ENCODE measurements around the gene IL36B.
"Not testable (repeated sequence)": the region's sequence is repeated elsewhere in the genome, so short reads cannot be mapped to it uniquely, and the experiment has no call there.

The IL36B gene

DNA sequence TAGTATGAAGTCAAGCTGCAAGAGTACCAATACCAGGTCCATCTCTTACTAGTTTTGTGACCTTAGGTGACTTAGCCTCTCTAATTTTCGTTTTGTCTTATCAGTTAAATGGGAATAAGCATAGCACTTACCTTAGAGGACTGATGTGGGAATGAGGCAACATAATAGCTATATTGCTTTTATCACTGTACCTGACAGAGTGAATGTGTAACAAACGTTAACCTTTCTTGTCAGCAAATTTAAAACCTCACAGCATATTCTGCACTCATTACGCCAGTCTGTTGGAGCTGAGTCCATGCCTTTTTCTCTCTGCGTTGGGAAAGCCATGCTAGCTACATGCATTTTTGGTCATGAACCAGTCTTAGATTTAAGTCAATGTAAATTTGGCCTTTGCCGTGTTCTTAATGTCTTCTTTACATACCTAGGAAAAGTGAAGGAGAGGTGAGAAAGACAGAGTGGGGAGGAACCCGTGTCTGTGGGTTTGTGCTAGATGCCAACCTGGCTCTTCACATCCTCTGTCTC lies at the start of gene IL36B:
IL36B (minus strand) TSS at position 472 of the 522 bp plus-strand sequence.
- DNase-seq (ENCODE audit: low spot score): no peak

DNA sequence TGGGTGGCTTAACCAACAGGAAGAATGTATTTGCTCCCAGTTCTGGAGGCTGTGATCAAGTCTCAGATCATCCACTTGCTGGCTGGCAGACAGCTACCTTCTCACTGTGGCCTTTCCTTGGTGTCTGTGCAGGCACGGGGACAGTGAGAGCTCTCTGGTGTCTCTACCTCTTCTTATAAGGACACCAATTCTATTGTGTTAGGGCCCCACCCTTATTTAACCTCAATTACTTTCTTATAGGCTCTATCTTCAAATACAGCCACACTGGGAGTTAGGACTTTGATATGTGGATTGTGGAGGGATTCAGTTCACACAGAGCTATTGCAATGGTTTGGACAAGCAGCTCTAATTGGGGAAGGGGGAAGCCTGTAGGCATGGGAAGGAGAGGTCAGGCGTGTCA lies 49.5 kb upstream of the IL36B start:
- DNase-seq (ENCODE audit: low spot score): no peak

DNA sequence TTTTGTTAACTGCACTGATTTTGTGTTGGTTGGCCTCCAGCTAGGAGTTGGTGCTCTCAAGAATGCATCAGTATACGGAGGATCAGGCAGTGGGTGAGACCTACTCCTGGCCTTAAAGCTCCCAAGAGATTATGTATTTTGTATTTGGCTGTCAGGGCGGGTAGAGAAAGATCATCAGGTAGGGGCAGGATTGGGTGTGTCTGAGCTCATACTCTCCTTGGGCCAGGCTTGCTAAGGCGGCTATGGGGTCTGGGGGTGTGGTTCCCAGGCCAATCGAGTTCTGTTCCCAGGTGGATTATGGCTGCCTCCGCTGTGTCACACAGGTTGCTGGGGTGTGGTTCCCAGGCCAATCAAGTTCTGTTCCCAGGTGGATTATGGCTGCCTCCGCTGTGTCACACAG lies 45.9 kb upstream of the IL36B start:
- DNase-seq (ENCODE audit: low spot score): no peak

DNA sequence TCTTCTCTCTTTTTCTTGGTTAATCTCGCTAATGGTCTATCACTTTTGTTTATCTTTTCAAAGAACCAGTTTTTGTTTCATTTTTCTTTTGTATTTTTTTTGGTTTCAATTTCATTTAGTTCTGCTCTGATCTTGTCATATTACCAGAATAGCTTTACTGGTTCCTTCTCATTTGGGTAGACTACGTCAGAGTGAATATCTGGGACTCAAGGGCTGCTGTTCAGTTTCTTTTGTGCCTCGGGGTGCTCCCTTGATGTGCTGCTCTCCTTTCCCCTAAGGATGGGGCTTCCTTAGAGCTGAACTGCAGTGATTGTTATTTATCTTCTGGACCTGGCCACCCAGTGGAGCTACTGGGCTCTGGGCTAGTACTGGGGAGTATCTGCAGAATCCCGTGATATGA lies 45.4 kb upstream of the IL36B start:
- DNase-seq (ENCODE audit: low spot score): no peak

DNA sequence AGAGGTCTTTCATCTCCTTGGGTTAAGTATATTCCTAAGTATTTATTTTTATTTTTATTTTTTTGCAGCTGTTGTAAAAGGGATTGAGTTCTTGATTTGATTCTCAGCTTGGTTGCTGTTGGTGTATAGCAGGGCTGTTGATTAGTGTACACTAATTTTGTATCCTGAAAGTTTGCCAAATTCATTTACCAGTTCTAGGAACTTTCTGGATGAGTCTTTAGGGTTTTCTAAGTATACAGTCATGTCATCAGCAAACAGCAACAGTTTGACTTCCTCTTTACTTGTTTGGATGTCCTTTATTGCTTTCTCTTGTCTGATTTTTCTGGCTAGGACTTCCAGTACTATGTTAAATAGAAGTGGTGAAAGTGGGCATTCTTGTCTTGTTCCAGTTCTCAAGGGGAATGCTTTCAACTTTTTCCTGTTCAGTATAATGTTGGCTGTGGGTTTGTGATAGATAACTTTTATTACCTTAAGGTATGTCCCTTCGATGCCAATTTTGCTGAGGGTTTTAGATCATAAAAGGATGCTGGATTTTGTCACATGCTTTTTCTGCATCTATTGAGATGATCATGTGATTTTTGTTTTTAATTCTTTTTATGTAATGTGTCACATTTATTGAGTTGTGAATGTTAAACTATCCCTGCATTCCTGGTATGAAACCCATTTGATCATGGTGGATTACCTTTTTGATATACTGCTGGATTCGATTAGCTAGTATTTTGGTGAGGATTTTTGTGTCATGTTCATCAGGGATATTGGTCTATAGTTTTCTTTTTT lies 44.4 kb upstream of the IL36B start:
- DNase-seq (ENCODE audit: low spot score): not testable (repeated sequence)

DNA sequence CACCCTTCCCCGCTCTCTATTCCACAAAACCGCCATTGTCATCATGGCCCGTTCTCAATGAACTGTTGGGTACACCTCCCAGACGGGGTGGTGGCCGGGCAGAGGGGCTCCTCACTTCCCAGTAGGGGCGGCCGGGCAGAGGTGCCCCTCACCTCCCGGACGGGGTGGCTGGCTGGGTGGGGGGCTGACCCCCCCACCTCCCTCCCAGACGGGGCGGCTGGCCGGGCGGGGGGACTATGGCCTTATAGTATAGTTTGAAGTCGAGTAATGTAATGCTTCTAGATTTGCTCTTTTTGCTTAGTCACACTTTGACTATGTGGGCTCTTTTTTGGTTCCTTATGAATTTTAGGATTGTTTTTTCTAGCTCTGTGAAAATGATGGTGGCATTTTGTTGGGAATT lies 43.6 kb upstream of the IL36B start:
- DNase-seq (ENCODE audit: low spot score): not testable (repeated sequence)

DNA sequence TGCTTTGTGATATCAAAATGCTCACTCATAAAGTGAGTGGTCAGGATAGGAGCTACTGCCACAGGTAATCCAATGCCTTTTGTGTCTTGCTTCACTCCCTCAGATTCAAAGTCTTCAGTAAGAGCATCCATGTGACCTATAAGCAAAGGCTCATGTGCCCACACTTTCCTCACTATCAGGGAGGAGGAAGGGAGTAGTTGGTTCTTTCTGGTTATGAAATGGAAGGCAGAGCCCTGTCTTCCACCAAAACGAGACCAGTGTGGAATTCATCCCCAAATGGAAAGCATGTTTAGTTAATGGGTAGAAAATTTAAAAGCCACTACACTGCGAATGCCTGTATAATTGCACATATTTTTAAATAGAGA lies 40.9 kb upstream of the IL36B start:
- DNase-seq (ENCODE audit: low spot score): no peak

DNA sequence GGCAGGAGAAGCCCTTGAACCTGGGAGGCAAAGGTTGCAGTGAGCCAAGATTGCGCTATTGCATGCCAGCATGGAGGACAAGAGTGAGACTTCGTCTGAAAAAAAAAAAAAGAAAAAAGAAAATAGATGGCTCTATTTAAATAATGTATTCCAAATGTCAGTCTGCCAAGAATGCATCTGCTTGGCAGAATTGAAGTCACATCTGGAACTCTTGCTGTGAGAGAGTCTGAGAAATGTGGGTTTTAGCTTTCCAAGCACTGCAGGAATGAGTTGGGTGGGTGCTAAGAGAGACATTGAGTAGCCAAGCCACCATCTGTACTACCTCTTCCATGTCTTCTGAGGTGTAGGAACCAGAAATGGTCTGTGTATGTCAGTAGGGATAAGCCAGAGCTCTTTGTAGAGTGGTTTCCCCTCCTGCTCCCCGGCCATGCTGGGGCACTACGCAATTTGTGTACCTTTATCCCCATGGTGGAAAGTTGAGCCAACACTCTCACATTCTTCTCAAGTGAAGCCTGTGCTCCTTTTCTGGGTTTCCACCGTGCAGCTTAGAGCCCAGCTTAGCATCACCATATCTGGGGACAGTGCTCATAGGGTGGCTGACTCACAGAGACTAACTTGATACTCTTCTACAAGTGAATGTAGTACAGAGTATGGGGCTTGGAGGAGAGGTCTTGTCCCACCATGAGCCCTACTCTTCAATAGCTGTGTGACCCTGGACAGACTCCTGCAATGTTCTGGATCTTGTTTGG lies 40.4 kb upstream of the IL36B start:
- DNase-seq (ENCODE audit: low spot score): no peak

DNA sequence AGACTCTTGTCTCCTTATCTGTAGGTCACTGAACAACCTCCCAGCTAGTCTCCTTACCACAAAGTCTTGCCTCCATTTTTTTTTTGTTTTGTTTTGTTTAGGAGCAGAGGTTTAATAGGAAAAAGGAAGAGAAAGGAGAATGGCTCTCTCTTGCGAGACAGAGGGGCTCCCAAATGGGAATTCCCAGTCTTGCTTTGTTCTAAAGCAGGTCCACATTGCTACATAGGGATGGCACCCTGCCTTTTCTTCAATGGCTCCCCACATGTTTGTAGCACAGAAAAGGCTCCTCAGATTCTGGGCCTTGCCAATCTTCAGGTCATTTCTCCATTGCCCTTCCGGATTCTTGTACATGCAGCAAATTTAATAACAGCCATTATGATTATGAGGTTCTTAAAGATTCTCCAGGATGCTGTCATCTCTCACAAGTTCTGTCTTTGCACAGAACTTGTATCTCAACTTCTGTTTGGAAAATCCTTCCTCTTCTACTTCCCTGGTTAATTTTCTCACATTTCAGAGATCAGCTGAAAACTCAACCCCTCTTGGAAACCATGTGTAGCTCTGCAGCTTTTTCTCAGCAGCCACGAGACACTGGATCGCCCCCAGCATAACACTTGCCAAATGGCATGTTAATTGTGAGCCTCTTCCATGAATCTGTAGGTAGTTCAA lies 38.7 kb upstream of the IL36B start:
- DNase-seq (ENCODE audit: low spot score): no peak

DNA sequence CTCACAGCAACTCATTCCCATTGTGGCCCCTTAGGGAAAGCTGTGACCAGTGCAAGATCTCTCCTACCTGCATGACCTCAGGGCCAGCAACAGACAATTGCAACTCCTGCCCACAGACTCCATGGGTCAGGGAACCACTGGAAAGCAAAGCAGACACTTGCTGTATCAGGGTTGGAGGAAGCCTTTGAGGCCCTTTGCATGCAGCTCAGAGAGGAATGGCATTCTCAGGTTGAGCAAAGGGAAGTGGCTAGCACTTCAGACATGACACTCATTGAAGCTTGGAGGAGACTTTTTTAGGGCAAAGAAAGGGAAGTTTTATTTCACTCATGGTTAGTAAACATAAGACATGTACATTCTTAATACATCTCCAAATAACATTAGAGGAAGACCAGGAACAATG lies 37.2 kb upstream of the IL36B start:
- no peak for DNase-seq (ENCODE audit: low spot score)

DNA sequence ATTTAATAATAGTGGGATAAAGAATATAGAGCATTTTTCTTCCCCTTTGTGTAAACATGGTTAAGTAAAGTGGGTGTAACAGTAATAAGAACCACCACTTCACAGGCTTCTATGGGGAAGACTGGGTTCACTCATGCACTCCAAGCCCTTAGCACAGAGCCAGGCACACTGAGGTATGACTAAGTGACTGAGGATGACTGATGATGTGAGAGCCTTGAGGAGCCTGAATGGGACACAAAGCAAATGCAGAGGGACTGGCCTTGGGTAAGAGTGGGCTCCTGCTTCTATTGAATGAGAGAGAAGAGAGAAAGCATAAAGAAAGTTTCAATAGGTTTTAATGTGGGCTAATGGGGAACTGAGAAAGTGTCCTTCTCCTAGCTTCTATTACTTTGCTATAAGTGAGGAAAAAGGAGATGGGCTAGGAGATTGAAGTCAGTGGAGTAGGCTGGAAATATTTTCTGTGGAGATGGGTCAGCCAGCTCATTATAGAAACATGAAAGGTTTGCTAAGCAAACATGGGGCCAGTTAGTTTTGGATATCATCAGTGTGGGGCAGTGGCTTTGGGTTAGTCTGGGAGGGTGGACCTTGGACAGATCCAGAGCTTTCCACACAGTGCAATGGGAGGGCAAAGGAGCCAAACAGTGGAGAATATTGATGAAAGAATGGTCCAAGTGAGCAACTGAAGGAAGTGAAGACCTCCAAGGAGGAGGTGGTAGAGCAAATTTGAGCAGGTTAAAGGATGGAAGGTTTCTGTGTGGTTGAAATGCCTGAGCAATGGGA lies 35.7 kb upstream of the IL36B start:
- no peak for DNase-seq (ENCODE audit: low spot score)

DNA sequence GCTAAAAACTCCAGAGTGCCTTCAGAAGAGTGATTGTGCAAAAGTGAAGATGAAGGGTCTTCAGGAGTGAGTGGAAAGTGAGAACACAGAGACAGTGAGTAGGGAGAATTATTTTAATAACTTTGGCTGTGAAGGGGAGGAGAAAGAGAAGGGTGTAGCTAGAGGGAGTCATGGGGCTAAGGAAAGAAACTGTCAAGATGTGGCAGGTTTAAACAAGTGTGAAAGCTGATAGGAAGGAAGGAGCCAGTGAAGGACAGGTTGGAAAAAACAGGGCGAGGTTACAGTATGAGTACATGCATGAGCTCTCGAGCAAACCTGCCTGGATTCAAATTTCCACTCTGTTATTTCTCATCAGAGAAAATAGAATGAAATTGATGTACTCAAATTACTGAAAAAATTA lies 32.9 kb upstream of the IL36B start:
- no peak for DNase-seq (ENCODE audit: low spot score)

DNA sequence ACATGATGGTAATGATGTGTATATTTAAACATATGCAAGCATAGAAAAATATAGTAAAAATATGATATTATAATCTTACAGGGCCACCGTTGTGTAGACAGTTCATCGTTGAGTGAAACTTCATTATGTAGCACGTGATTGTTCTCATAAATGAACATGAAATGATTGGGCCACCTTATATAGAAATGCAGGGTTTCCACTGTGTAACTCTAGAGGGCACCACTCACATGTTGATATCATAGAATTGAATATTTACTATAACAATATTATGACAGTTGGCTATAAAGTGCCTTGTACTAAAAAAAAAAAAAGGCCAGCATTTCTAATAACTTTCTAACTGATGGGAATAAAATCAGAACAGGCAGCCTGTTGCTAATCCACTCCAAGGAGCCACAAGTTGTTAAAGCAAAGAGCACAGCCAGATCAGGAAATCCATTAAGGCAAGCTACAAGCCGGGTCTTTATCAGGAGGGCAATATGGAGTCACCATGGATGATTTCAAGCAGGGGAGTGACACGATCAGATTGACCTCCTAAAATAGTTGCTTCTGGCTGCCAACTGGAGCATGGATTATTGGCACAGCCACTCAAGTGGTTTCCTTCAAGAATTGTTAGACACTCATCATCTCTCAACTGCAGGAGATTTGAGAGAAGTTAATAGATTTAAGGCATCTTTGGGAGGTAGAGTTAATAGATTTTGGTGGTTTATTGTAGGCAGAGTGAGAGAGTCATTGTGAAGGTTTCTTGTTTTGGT lies 31.8 kb upstream of the IL36B start:
- DNase-seq (ENCODE audit: low spot score): peak; percentile 22

DNA sequence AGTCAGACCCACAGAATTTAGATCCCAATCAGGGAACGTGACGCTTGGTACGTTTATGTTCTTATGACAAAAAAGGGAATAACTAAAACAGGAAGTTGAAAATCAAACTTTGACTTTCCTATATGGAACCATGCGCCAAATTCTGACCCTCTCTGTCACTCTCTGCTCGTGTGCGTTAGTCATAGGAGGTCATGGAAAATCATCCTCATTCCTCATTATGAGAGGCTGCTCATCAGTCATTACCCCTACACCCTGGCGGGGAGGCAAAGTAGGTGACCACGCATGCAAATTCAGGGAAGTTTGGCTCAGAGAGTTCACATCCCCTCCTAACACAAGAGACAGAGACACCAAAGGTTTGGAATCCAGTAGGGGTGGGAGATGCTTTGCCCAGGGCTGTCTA lies 30.6 kb upstream of the IL36B start:
- no peak for DNase-seq (ENCODE audit: low spot score)

DNA sequence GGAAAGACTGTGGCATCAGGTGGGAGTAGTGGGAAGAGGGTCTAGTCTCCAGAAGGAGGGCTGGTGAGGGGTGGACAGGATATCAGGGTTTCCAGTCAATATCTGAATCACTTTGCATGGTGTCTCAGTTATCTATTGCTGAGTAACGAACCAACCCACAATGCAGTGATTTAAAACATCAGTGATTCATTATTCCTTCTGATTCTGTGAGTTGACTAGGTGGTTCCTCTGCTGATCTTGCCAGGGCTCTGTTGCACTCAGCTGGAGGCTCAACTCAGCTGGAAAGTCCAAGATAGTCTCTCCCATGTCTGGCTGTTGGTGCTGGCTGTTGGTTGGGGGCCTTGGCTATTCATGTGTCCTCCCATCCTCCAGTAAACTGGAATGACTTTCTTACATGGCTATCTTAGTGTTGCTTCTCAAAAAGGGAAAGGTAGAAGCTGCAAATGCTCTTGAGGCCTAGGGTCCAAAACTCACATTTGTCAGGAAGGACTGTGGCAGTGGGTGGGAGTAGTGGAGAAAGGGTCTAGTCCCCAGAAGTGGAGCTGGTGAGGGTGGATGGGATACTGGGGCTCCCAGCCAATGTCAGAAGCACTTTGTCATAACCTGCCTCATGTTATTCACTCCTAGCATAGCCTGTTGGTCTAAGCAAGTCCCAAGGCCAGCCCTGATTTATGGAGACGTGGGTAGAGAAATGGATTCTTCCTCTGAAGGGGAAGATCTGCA lies 29.0 kb upstream of the IL36B start:
- DNase-seq (ENCODE audit: low spot score): no peak

DNA sequence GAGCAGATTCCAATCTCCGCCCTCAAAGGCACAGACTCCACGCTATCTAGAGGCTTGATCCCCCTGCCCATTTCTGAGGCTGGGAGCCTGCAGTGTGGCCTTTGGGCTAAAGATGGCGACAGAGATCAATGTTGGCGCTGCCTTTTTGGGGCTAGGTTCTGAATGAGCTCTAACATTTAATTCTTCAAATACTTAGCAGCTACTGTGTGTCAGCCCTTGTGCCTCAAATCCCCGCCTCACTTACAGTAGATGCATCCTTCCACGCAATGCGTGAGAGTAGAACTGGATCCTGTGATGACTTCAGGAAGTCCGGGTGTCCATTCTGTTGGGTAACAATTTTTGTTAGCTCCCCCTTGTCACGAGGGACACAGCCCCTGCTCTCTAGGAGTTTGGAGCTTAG lies 27.5 kb upstream of the IL36B start:
- DNase-seq (ENCODE audit: low spot score): peak; percentile 54

DNA sequence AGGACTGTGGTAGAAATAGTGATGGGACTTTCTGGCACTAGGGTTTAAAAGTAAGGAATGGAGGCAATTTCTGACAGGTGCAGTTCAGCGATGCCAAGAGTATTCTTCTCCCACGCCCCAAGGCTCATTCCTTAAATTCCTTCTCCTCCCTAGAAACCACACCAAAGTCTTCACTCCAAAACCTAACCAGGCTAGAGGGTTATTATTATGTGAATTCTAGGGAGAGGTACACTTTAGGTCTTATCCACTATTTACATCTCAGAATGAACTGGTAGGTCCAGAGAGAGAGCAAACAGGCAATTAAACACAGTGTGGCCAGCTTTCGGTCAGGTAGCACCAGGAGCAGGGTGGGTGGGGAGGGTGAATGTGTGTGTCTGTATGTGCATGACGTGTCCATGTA lies 26.5 kb upstream of the IL36B start:
- no peak for DNase-seq (ENCODE audit: low spot score)

DNA sequence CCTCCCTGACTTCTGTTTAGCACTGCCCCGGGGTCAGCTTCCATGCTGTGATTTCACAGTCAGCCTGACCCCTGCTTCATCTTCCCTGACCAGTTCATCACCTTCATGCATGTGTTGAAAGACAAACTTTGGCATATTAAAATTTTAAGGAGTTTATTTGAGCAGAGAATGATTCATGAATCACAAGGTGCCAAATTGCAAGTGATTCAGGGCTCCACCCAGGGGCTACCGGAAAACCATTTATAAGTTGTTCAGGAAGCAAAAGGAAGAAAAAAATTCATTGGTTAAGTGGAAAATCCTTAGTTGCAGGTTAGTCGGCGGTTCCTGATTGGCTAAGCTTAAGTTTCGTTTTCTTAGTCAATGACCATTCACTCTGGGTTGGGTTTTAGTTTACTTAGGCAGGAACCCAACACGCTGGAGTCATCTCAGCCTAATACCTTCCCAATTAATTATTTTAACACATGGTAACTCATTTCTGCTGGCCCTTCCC lies 25.7 kb upstream of the IL36B start:
- DNase-seq (ENCODE audit: low spot score): no peak

DNA sequence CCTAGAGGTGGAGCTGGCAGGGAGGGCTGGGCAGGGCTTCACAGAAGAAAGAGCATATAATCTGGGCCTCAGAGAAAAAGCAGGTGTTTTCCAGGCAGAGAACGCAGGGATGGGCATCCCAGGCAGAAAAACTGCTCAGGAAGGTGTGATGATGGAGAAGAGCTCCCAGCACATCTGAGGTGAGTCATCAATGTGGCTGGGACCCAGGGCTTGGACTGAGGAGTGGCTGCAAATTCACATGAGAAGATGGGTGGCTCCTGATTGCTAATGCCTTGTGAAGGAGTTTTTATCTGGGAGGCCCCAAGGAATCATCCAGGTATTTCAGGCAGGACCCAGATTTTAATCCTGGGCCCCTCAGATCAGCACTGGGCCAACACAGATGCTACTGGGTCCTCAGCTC lies 25.3 kb upstream of the IL36B start:
- peak; percentile 19 for DNase-seq (ENCODE audit: low spot score)

DNA sequence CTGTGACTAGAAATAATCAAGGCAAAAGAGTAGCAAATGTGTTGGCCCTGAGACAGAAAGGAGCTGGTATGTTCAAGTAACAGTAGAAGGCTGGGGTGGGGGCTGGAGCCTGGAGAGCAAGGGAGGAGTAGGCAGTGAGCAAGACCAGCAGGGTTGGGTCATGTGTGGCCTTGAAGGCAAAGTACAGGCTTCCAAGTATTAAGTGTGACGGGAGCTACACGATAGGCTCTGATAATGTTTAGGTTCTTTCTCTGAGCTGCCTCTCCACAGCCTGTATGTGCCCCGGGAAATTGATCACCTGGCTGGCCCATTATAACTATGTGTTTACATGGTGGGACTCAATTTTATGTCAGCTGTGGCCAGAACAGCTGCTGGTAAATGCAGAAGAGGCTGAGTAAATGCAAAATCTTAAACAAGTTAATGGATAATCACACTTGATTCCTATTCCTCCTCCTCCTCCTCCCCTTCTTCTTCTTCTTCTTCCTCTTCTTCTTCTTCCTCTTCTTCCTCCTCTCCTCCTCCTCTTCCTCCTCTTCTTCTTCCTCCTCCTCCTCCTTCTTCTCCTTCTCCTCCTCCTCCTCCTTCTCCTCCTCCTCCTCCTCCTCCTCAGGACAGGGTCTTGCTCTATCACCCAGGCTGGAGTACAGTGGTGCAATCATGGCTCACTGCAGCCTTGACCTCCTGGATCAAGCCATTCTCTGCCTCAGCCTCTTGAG lies 24.4 kb upstream of the IL36B start:
- DNase-seq (ENCODE audit: low spot score): no peak
